Measurements from ENCODE around the gene CHID1.

- TF ChIP-seq CTCF (IDR thresholded peaks at IDR 0.05; ENCODE audit: low read depth, low read length, poor library complexity, severe bottlenecking) (no peak), EZH2phosphoT487 (IDR thresholded peaks at IDR 0.05; ENCODE audit: borderline replicate concordance, low read length) (no peak)
These were observed 67.4 kb downstream of the CHID1 start for GRCh38 chr11:843086-843734.
